Measurements from ENCODE around the gene CWC25. TPM values are rescaled to one million over a fixed set of nuclear protein-coding genes. Genes with fewer than 3 reads are reported as not detected.
A peak's percentile ranks its signal among the peaks of the same experiment; 100 is the strongest.
"Not testable (repeated sequence)": the region's sequence is repeated elsewhere in the genome, so short reads cannot be mapped to it uniquely, and the experiment has no call there.

The CWC25 gene
- polyA plus RNA-seq, 3 donors, result 24.6 to 33.0 (median 28.6) TPM

DNA sequence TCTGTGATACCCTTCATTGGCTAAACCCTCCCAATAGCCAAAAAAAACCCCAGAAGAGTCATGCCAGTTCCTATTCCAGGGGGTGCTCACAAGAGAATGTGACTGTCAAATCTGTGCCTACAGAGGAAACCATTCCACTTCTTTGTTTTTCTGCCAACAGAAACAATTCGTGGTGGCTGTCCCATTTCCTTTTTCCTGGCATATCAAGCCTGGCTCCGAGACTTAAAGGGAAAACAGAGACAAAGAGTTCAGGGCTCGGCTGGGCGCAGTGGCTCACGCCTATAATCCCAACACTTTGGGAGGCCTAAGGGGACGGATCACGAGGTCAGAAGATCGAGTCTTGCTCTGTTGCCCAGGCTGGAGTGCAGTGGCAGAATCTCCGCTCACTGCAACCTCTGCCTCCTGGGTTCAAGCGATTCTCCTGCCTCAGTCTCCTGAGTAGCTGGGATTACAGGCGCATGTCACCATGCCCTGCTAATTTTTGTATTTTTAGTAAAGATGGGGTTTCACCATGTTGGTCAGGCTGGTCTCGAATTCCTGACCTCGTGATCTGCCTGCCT is 34.9 kb downstream of the CWC25 start:
- DNase-seq, result not testable (repeated sequence)

DNA sequence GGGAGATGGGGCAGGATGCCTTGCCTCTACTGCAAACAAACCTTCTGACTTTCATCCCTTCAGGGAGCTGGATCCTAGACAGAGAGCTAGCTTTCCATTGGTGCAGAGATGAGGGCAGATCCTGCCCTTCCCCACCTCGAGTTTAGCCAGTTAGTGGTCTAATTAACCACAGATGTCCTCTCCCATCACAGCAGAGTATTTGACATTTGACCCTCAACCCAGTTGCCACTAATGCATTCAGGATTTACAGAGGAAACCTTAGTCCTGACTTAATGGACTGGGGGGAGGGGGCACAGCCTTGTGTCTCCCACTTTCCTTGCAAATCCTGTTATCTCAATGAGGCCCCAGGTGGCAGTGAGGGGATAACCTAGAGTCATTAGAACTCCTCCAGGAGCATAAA is 35.9 kb downstream of the CWC25 start:
- DNase-seq, result no peak

DNA sequence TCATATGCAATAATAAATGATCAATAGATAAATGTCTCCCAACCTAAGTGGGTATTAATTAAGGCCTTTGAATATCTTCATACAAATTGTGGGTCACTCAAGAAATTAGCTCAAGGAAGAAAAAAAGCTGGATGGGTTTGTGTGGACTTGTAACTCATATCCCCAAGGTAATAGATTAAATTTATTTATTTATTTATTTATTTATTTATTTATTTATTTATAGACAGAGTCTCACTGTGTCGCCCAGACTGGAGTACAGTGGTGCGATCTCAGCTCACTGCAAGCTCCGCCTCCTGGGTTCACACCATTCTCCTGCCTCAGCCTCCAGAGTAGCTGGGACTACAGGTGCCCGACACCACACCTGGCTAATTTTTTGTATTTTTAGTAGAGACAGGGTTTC is 37.1 kb downstream of the CWC25 start:
- DNase-seq, result not testable (repeated sequence)

DNA sequence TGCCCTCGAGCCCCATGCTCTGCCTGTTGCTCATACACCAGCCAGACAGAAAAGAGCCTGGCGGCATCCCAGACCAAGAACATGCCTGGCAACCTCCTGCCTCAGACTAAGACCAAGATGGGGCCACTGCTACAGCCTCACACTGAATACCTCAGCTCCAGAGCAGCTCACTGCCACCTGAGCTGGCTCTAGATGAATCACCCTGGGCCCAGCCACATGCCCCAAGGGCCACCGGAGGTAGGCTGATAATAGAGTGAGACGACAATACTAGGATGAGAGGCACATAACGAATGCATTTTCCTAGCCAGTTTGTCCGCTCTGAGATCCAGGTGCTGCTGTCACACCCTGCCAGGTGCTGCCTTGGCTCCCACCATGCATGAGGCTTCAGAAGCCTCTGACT is 38.7 kb downstream of the CWC25 start:
- no peak for DNase-seq

DNA sequence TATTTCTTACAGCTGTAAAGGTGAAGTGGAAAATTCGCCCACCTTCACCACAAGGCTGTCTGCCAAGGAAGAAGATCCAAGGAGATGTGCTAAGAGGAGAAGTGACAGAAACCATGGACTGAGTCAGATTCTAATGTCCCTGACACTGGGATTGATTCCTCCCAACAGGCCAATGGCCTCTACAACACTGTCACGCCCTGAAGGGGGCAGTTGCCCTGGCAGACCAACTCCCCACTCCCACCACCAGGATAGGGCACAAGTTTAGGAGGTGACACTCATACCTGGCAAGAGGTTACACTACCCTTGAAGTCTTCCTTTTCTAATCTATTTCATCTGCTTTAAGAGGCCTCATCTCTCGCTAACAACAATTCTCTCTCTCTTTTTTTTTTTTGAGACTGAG is 41.9 kb downstream of the CWC25 start:
- no peak for DNase-seq

DNA sequence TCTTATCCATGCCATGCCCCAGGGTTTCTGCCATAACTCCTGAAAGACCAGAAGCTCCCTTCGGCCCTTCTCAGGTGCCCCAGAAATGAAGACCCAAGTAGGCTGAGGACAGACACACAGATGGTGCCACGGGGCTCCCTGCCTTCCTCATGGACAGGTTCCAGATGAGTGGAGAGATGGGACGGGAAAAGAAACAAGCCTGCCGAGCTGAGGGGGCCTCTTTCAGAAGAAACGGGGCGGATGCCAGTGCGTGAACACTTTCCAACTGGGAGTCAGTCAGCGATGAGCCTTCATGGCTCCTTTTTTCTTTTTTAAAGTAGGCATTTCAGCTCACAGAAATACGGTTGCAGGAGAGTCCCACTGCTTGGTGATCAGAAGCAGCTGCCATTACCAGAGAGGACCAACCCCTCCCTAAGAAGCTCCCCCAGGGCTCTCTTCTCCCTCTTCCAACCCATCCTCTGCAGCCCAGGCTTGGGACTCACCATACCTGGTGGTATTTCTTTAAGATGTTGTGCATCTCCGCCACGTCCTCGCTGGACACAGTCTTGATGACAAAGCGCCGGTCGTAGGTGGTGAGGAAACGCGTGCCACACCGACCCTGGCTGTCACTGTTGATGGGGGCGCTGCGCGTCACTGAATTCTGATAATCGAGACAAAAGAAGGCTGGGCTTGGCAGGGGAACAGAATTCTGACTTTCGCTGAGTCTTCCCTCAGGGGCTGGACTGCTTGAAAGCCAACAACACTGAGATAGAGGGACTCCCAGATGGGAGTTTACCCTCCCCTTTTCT is 45.0 kb downstream of the CWC25 start:
- no peak for DNase-seq

DNA sequence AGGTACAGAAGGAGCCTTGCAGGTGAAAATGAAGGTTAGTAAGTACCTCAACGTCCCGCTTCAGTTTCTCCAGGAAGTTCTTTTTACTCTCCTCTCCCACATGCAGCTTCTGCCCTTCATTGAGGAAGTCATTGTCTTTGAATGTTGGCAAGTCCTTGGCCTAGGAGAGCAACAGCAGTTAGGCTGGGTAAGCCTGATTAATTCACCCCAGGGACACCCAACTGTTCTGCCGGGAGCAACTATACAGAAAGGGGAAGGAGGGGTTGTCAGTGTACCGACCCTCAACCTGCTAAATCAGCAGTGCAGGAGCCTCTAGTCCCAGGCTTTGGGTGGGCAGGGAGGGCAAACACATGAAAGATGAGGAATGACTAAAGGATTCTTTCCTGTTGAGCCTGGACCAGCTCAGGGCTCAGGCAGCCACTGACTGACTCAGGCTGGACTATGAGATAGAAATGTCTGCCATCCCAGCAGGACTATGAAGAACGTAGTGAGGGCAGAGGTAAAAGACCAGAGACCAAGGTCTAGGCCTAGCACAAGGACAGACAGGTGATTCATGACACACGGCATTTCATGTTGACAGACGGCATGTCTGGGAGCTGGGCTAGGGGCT is 47.4 kb downstream of the CWC25 start:
- DNase-seq, result no peak

DNA sequence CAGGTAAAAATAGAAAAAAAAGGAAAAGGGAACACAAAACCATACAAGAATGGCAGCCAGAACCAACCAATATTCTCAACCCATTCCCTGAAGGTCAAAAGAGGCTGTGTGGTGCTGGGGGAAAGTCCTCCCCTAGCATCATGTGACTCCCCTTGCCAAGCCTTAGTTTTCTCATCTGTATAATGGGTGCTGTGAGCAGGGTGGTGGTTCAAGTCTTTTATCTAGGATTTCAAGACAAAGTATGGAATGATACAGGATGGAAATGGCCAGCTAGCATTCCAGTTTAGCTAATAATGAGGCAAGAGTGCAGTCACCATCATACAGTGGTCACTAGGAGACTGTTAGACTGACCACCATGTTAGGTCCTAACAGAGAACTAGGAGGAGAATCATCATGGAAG is 51.9 kb downstream of the CWC25 start:
- no peak for DNase-seq

DNA sequence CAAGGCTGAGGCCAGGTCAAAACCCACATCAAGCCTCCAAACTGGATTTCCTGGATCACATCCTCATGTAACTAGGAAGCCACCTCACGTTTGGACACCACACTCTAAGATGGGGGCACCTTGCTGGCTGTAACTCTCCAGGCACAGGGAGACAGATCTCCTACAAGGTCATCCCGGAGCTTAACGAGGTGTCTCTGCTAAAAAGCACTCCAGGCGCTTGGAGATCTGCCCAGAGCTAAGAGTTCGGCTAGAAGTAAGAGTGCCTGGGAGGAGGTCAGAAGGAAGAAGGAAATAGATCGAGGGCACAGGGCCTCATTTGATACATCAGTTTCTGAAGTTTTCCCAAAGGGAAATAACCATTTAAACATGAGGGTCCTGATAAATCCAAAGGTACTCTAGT is 56.7 kb downstream of the CWC25 start:
- DNase-seq, result no peak

DNA sequence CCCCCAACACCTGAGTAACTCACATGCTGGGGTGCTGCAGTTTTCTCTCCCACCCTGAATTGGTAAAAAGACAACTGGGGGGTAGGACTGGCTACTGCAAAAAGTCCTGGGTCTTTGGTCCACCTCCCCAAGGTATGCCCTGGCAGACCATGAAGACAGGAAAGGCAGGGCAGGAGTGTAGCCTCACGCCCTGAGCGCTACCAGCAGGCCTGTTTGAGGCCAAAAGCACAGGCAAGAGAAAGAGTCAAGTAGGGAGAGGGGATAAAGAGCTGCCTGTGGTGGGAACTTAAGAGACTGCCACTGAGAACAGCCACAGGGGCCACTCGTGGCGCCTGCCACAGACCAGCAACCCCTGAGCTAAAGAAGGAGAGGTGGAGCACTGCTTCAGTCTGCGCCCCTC is 58.8 kb downstream of the CWC25 start:
- DNase-seq, result no peak

DNA sequence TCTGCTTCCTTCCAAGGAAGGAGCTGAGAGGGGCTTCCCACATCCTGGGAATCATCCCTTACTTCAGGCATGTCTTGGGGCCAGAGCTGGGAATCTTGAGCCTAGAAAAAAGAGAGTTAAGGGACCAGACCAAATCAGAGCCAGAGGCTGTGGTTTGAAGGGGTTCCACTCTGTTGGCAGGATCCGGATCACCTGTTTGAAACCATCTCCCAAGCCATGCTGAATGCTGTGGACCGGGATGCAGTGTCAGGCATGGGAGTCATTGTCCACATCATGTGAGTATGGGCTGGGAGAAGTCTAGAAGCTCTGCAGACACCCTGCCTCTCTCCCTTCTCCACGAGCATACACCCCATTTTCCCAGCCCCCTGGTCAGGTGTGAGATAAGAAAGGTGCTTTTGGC is 62.9 kb downstream of the CWC25 start:
- no peak for DNase-seq

DNA sequence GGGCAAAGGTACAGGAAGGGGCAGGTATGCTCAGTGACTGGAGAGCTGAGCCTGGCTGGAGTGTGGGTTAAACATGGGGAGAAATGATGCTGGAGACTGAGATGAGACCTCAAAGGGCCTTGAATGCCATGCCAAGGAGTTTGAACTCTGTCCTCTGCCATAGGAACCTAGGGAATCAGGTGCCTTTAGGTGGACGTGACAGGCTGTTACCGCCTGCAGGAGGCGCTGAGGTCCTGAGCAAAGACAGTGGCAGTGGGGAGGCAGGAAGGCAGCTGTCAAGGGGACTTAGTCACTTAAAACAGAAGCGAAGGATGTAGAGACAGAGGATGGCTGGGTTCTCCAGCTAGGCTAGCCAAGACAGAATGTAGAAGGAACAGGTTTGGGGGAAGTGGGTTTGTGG is 63.5 kb downstream of the CWC25 start:
- no peak for DNase-seq

DNA sequence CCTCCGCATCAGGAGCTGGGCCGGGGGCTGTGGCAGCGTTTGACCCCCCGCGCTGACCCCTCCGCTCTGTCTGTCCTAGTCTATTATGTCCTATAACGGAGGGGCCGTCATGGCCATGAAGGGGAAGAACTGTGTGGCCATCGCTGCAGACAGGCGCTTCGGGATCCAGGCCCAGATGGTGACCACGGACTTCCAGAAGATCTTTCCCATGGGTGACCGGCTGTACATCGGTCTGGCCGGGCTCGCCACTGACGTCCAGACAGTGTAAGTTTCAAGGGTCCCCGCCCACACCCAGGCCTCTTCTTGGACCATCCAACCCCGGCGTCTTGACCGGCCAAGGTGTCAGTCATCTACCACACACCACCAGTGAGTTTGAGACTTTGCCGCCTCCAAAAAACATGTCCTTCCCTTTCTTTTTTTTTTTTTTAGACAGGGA is 72.0 kb downstream of the CWC25 start:
- DNase-seq, result no peak

DNA sequence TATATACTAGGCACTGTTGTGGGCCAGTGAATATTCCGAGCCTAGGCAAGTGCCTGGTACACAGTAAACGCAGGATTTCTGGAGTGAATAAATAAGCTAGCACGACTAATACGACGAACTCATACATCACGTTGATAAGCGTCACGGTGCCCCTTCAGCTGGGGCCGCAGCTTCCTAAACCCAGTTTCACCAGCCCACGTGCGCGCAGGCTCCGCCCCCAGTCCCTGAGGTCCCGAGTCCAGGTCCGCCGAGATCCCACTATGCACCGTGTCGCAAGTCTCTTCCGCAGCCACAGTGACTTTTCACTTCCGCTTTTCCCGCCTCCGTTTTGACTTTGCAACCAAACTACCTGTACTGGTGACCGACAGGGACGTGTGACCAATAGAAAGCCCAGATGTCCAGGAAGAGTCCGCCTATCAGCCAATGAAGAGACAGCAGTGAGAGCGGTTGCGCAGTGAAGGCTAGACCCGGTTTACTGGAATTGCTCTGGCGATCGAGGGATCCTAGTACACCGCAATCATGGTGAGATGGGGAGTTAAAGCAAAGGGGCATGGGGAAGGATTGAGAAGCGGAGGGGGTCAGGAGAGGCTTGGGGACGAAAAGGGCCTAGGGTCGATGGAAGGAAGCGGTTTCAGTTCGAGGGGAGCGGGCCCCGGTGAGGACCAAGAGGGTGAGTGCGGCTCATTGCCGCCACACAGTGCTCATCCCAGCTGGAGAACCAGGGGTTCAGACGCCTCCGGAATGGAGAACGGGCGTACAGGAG is 72.6 kb downstream of the CWC25 start, which contains the start of gene PSMB3:
TSS of gene PSMB3 (plus strand) at position 434 of the 763 bp plus-strand sequence. CDS start at position 520, 86 bp downstream.
- peak; percentile 99 for DNase-seq

DNA sequence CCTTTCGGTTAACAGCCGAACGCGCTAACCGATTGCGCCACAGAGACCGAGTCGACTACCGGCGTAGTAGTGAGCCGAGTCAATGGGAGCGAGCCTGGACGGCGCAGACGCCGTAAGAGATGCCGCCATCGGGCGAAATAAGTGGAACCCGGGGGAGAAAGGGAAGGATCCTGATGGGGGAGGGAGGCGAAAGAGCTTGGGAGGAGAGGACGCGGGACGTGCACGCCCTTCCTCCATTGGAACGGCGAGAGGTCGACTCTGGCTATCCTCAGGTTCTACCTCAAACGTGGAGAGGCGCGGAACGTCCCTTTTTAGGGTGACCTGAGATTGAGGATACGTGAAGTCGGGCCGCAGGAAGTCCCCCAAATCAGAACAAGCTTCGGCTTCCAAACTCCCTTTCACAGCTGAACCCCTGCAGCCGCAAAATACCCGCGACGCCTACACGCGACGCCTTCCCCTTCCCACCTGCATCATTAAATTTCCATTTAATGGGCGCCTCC is 73.3 kb downstream of the CWC25 start:
- peak; percentile 86 for DNase-seq

DNA sequence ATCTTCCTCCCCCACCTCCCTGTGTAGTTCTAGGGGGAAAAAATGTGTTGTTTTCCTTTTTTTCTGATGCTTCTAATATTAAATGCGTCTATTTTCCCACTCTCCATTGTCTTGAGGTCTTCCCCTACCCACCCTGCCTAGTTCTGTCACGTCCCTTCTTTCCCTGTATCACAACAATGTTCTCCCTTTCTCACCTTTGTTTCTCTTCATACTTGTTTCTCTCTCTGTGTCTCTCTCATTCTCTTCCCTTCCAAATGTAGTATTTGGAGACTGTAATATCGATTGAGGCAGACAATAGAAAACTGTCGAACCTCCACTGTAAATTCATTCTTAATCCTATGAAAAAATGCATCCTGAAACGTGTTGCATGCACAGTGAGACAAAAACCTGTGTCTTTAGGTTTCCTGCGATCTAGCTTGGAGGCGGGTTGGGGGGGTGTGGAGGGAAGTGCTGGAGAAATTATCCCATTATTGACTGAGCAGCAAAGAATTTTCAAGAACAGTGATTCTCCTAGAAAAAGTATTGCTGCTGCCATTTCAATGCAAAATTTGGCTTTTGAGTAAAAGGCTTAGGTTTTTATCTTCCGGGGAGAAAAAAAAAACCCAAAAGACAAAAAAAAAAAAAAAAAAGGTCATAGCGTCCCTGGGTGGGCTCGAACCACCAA is 73.8 kb downstream of the CWC25 start:
- DNase-seq, result no peak

Other genes starting within 250 kb of the CWC25 start
- gene SRCIN1, start 219.4 kb downstream of the CWC25 start, polyA plus RNA-seq (ENCODE audit: insufficient read length in 3 of 3), result 1 to 10 TPM; 4.2 to 6.7 (median 6.2) TPM
- gene EPOP, start 150.4 kb downstream of the CWC25 start, polyA plus RNA-seq (ENCODE audit: insufficient read length in 3 of 3), result 1 to 10 TPM; 1.6 to 1.7 (median 1.7) TPM
- 100 to 1,000 TPM in 2 of 3 donors, 10 to 100 TPM in 1; 74.2 to 131 (median 127) TPM for gene MLLT6, start 120.0 kb downstream of the CWC25 start, polyA plus RNA-seq (ENCODE audit: insufficient read length in 3 of 3)
- 10 to 100 TPM; 12.1 to 15.9 (median 13.7) TPM for gene CISD3, start 95.0 kb downstream of the CWC25 start, polyA plus RNA-seq (ENCODE audit: insufficient read length in 3 of 3)
- gene PCGF2, start 77.0 kb downstream of the CWC25 start, polyA plus RNA-seq (ENCODE audit: insufficient read length in 3 of 3), result 10 to 100 TPM; 77.2 to 86.4 (median 86.2) TPM
- 100 to 1,000 TPM; 116 to 125 (median 123) TPM for gene PSMB3, start 72.6 kb downstream of the CWC25 start, polyA plus RNA-seq (ENCODE audit: insufficient read length in 3 of 3)
- gene PIP4K2B, start 25.8 kb downstream of the CWC25 start, polyA plus RNA-seq (ENCODE audit: insufficient read length in 3 of 3), result 10 to 100 TPM; 78.6 to 80.9 (median 78.6) TPM
- 1,000 to 10,000 TPM; 2,304 to 2,705 (median 2,321) TPM for gene RPL23, start 28.4 kb upstream of the CWC25 start, polyA plus RNA-seq (ENCODE audit: insufficient read length in 3 of 3)
- gene LASP1, start 44.7 kb upstream of the CWC25 start, polyA plus RNA-seq (ENCODE audit: insufficient read length in 3 of 3), result 100 to 1,000 TPM; 155 to 161 (median 157) TPM
- gene FBXO47, start 142.1 kb upstream of the CWC25 start, polyA plus RNA-seq (ENCODE audit: insufficient read length in 3 of 3), result under 1 TPM in 1 of 3 donors, not detected in 2; 0.10 TPM